GM12875 (cell line): ENCODE measurements around the gene IKZF1.

Experiments
- H3K4me3 ChIP-seq: one replicate; pipeline ENCODE4 v1.5.1; 2011; ENCODE audit warnings: low read depth, low read length, control low read depth
- CTCF ChIP-seq: IDR thresholded peaks from 2 replicates; pipeline ENCODE4 v1.5.1; 2011; ENCODE audit warnings: low read depth, mild to moderate bottlenecking, control low read depth, inconsistent platforms, low read length, moderate library complexity, borderline replicate concordance; ENCODE audit not compliant: insufficient read depth

IKZF1 gene

DNA sequence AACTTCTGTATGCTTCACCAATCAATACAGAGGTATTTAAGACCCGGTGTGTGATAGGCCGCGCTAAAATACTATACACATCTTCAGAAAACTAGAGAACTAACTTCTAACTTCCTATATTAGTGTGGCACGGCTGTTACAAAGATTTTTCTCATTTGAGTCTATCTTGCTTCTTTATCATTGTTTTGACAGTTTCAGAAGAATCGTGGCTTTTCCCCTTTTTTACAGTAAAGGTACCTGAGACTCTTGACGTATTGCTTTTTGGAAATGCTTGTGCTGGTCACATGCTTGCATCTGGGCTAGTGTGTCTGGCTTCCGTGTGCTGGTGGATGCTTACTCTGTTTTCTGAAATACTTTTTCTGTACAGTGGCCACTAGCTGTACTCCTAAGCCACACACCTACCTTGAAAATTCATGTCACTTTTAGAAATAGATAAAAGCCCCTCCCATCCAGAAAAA, 12.7 kb downstream of the IKZF1 start:
- no peak overlapping the region for H3K4me3 ChIP-seq
- no peak for TF ChIP-seq CTCF

GRCh38 chr7:50317697-50318669, 13.5 kb downstream of the IKZF1 start:
- no peak overlapping the region for H3K4me3 ChIP-seq
- TF ChIP-seq CTCF, result no peak

DNA sequence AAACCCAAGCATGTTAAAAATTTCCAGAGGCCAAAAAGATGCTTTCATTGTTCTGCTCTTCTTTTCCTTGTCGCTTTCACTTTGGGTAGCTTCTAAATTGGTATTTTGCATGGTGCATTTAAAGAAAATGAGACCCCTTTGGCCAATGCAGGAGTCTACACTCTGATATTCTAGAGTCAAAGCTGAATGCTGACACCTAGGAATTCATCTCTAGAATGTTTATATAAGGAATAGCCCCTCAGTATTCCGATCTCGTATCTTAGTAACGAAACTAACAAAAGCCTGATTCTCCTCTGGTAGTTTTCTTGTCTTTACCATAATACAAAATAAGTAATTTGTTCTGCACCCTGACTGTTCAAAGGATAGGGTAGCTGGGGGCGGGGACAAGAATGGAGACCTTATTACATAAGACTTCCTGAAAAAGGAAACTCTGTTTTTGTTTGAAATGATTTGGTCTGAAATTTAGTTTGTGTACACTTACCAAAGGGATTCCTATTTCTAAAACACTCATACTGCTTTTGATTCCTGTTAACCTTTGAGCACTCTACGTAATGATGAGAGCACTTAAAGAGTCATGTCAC, 17.1 kb downstream of the IKZF1 start:
- H3K4me3 ChIP-seq, result no peak overlapping the region
- TF ChIP-seq CTCF, result no peak

DNA sequence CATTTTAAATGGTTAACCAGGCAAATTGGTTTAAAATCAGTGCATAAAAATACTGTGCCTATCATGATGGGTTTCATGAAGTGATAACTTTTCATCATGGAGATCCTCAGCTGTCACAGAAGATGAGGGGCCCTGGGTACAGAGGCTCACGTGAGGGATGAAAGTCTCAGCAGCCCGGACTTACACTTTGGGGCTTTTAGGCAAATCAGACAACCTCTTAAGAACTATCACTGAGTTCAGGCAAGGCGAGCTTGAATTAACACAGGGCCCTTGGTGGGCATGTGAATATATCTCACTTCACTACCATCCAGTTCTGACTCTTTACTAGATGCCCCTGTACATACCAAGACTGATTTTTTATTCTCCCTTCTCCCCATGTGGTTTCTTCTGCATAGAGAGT, 19.6 kb downstream of the IKZF1 start:
- TF ChIP-seq CTCF, result no peak
- H3K4me3 ChIP-seq, result no peak overlapping the region

DNA sequence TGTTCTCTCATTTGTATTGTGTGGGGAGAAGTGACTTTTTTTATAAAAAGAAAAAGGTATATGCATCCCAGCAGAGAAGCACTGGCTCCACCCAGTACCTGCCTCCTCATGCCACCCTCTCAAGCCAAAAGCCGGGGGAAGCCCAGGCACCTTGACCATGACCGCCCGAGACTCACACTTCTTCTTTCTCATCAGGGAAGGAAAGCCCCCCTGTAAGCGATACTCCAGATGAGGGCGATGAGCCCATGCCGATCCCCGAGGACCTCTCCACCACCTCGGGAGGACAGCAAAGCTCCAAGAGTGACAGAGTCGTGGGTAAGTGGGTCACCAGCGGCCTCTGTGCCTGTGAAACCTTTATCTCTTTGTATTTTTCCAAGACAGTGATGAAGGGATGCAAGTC, 22.9 kb downstream of the IKZF1 start:
- TF ChIP-seq CTCF, result no peak
- no peak overlapping the region for H3K4me3 ChIP-seq

GRCh38 chr7:50329775-50330174, 25.3 kb downstream of the IKZF1 start:
- H3K4me3 ChIP-seq, result no peak overlapping the region
- no peak for TF ChIP-seq CTCF
